NCI-H345 treated with DMSO at 0.1 percent for 48 hours (cell line): ENCODE data around the gene GNA14.
A peak's percentile ranks its signal among the peaks of the same experiment; 100 is the strongest.
"Not testable (repeated sequence)": the region's sequence is repeated elsewhere in the genome, so short reads cannot be mapped to it uniquely, and the experiment has no call there.

ENCODE experiments used
- DNase-seq: peaks from one replicate; lab custom pipeline; 2025; ENCODE audit not compliant: unreplicated experiment; lab: John Stamatoyannopoulos, UW

The GNA14 gene

GRCh38 chr9:77497322-77498198 lies 150.6 kb downstream of the GNA14 start:
- no peak for DNase-seq

DNA sequence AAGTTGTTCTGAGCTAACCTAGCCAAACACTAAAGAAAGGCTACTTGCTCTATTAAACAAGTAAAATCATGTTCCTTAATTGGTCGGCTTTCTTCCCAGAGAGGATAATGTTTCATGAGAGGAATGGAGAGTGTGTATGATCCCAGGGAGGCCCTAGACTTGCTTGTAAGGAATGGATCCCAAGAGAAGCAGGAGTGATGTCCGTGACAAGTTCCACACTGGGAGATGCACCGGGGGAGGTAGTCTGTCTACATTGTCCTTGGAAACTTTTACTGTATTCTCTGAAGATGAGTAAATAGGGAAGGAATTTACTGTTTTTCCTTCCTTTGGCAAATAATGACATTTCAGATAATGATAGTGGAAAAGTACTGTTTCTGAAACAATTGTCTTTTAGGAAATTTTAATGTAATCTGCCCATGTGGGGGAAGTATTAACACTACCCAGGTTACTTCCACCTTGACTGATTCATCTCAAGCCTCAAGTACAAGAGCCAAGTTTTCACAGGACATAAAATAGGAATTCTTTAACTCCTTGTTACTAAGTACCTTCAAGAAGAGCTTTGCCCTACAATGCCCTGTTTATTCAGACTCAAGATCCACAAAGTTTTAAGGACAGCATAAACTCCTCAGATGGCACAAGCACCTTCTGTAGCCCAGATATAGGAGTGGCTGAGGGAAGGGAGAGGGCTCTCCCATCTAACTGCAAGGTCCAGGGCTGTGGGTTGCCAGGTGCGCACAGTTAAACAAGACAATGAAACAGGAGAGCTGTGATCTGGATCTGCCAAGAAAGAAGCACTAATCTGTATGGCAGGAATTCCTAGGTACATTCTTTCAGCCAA lies 152.1 kb downstream of the GNA14 start:
- no peak for DNase-seq

GRCh38 chr9:77490279-77490678 lies 157.8 kb downstream of the GNA14 start:
- DNase-seq = not testable (repeated sequence)

DNA sequence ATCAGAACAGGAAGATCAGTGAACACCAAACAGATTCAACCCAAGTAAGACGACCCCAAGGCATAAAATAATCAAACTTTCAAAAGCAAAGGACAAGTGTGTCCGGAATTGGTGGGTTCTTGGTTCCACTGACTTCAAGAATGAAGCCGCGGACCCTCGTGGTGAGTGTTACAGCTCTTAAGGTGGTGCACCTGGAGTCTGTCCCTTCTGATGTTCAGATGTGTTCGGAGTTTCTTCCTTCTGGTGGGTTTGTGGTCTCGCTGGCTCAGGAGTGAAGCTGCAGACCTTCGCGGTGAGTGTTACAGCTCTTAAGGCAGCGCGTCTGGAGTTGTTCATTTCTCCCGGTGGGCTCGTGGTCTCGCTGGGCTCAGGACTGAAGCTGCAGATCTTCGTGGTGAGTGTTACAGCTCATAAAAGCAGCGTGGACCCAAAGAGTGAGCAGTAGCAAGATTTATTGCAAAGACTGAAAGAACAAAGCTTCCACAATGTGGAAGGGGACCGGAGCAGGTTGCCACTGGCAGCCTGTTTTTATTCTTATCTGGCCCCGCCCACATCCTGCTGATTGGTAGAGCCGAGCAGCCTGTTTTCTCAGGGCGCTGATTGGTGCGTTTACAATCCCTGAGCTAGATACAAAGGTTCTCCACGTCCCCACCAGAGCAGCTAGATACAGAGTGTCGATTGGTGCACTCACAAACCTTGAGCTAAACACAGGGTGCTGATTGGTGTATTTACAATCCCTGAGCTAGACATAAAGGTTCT lies 158.5 kb downstream of the GNA14 start:
- not testable (repeated sequence) for DNase-seq

GRCh38 chr9:77488439-77489126 lies 159.5 kb downstream of the GNA14 start:
- peak; percentile 2 for DNase-seq

DNA sequence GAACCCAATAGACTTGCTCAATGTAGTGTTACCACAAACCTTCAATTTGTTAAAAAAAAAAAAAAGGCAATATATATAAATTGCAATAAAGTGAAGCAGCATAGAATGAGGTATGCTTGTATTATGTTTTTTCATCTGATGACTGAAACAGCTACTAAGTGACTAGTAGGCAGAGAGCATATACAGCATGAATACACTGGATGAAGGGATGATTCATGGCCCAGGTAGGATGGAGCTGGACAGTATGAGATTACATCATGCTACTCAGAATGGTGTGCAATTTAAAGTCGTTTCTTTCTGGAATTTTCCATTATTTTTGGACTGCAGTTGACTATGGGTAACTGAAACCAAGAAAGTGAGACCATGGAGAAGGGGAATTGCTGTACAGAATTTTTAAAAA lies 161.2 kb downstream of the GNA14 start:
- DNase-seq = no peak

GRCh38 chr9:77486463-77486862 lies 161.7 kb downstream of the GNA14 start:
- no peak for DNase-seq

- no peak for DNase-seq
Observed at GRCh38 chr9:77475641-77476473, 172.3 kb downstream of the GNA14 start.

- DNase-seq = no peak
Observed at GRCh38 chr9:77474936-77475335, 173.2 kb downstream of the GNA14 start.

DNA sequence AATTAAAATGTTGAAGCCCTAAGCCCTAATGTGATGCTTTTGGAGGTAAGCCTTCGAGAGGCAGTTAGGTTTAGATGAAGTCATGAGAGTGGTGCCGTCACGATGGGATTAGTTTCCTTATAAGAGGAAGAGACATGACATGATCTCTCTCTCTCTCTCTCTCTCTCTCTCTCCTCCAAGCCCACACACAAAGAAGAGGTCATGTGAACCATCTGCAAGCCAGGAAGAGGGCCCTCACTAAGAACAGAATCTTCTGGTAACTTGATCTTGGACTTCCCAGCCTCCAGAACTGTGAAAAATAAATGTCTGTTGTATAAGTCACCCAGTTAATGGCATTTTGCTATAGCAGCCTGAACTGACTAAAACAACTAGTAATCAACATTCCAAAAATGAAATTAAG lies 175.5 kb downstream of the GNA14 start:
- no peak for DNase-seq

DNA sequence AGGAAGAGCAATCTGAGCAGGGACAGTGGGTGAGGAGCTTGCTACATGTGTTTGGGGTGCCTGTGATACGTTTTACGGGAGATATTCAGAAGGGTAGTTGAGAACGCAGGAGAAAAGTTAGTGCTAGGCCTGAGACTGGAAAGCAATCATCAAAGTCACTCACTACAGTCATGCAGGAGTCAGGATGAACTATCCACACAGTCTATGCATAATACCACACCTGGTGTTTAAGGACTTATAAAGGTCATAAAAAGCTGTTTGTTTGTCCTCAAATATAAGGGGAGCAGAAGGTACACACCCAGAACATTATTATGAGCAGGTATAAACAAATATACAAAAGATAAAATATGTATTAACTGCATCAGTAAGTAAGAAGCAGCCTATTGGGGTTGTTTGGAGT lies 176.6 kb downstream of the GNA14 start:
- no peak for DNase-seq

GRCh38 chr9:77469515-77470231 lies 178.4 kb downstream of the GNA14 start:
- DNase-seq = no peak

DNA sequence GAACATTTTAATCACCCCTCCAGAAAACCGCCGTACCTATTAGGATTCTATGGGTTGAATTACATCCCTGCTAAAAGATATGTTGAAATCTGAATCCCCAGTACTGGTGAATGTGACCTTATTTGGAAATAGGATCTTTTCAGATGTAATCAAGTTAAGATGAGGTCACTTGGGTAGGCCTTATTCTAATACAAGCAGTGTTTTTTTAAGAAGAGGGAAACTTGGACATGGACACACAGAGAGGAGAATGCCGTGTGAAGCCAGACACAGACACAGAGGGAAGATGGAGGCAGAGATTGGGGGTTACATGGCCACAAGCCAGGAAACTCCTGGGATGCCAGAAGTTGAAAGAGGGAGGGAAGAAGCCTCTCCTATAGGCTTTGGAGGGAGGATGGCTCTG lies 183.5 kb downstream of the GNA14 start:
- DNase-seq = no peak

GRCh38 chr9:77463151-77463550 lies 185.0 kb downstream of the GNA14 start:
- no peak for DNase-seq

DNA sequence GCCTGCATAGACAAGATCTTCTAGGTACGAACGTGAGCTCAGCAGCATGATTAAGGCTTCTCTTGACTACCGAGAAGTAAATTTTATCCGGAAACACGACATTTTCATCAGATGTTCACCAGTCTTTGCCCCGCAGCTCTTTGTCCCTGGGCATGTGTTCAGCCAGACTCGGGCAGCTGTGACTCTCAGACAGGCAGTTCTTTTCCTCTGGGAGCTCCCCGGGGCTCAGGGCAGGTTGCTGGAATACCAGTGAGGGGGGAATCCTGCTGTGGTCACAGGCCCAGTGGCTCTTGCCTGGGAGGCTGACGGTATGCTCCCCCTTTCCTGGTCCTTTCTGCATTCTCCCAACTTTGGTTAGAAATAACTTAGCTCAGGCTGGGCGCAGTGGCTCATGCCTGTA lies 186.1 kb downstream of the GNA14 start:
- DNase-seq = no peak

- no peak for DNase-seq
Observed at GRCh38 chr9:77460938-77461337, 187.2 kb downstream of the GNA14 start.

- DNase-seq = peak; percentile 61
Observed at GRCh38 chr9:77457916-77458592, 190.1 kb downstream of the GNA14 start.

DNA sequence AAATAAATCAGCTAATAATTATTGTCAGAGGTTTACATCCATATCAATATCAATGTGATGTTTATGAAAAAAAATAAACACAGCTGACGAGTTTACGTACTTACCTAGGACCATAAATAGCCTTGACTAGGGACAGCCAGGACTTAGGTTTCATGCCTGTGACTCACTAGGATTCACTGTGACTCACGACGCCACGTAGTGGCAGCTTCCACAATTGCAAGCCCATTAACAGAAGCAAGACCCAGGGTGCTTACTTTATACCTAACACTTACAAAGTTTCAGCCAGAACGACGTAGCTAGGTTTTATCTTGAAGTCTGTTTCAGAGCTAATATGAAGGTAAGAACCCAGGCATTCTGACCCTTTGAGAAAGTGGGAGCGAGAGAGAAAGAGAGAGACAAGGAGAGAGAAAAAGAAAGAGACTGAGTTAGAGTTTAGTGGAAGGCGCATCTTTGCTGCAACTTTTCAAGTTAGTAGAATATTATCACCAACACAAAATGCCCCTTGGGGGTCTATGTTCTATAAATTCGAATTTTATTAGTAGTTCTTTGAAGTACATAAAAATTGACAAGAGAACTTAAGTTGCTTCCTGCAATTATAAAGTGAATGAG lies 191.2 kb downstream of the GNA14 start:
- DNase-seq = peak; percentile 56
